Stomach (tissue), 19 donors: ENCODE results near the gene SSTR5. TPM values are rescaled to one million over a fixed set of nuclear protein-coding genes. Genes with fewer than 3 reads are reported as not detected.
"Not testable (repeated sequence)": the region's sequence is repeated elsewhere in the genome, so short reads cannot be mapped to it uniquely, and the experiment has no call there.

ENCODE experiments used
- DNase-seq, 2 donors: peaks; one replicate each; pipeline versions ENCODE4 v3.0.0 to v3.0.0-alpha.2; 2013 to 2019
- H3K27ac ChIP-seq, 5 donors: fragments of 200-600 bp in 4 of 5; sonication (generic) in 4 of 5; one replicate each; pipeline ENCODE4 v1.5.1; 2013 to 2019; ENCODE audit warnings: mild to moderate bottlenecking in 1 of 5, moderate library complexity in 1 of 5
- H3K27me3 ChIP-seq, 3 donors: fragments of 200-600 bp; sonication (generic); one replicate each; pipeline ENCODE4 v1.5.1; 2017 to 2019; ENCODE audit warnings: mixed run types in 1 of 3
- H3K36me3 ChIP-seq, 4 donors: fragments of 200-600 bp; sonication (generic); 1 replicate in 3 of 4; 2 replicates in 1 of 4; pipeline ENCODE4 v1.5.1; 2016 to 2019
- H3K4me1 ChIP-seq, 4 donors: fragments of 200-600 bp; sonication (generic); one replicate each; pipeline ENCODE4 v1.5.1; 2016 to 2019
- H3K4me3 ChIP-seq, 4 donors: fragments of 200-600 bp; sonication (generic) in 3 of 4; one replicate each; pipeline ENCODE4 v1.5.1; 2016 to 2019; ENCODE audit warnings: mild to moderate bottlenecking in 1 of 4
- H3K9me3 ChIP-seq, 4 donors: fragments of 200-600 bp; sonication (generic); one replicate each; pipeline ENCODE4 v1.5.1; 2016 to 2019
- CTCF ChIP-seq, 7 experiments: fragments of 450-650 bp in 4 of 7; fragments of 200-600 bp in 3 of 7; sonication (generic) in 3 of 7; IDR thresholded peaks; one replicate each; pipeline ENCODE4 v1.5.1; 2016 to 2019; ENCODE audit warnings: antibody characterized with exemption in 7 of 7, control low read depth in 2 of 7, mild to moderate bottlenecking in 1 of 7
- EP300 ChIP-seq: sonication (generic); formaldehyde crosslinking; IDR thresholded peaks from one replicate; pipeline ENCODE4 v1.6.1; 2017; ENCODE audit warnings: antibody characterized with exemption
- POLR2A ChIP-seq, 4 donors: fragments of 450-650 bp; IDR thresholded peaks; one replicate each; pipeline ENCODE4 v1.6.1; 2016; ENCODE audit warnings: antibody characterized with exemption in 4 of 4, control low read depth in 2 of 4, mild to moderate bottlenecking in 1 of 4, moderate library complexity in 1 of 4
- POLR2AphosphoS5 ChIP-seq, 3 donors: sonication (generic); formaldehyde crosslinking; IDR thresholded peaks; one replicate each; pipeline ENCODE4 v1.6.1; 2016; ENCODE audit warnings: antibody characterized with exemption in 3 of 3
- WGBS, 5 donors: extraction: QIAGEN DNeasy Blood & Tissue Kit in 3 of 5; methylation state at CpG; one replicate each; pipeline versions ENCODE4 v1.1.5 to v1.1.7; 2013 to 2018; 5-methylcytosine and 5-hydroxymethylcytosine counted together
- intact Hi-C: fragments of 100-400 bp; cut with DNase I; formaldehyde crosslinking; loops from one replicate; pipeline ENCODE4 v1.15.1; 2023; ENCODE audit warnings: low total_unique reads
- long read RNA-seq, 10 donors: transcript quantifications; one replicate each; lab custom pipeline, GENCODE V29; 2026
- polyA plus RNA-seq, 3 donors: library from polyadenylated mRNA; stranded (reverse); fragments of 200-250 nt; gene quantifications; one replicate each; pipeline ENCODE4 v1.2.3, GENCODE V29; 2013
- total RNA-seq, 5 donors: library from RNA; depleted of rRNA; stranded (reverse); fragments of >200 nt; gene quantifications; one replicate each; pipeline versions ENCODE4 v1.1.0 to v1.2.3, GENCODE V29; 2014 to 2016
- donor health status: healthy with polysubstance abuse.
- donor health status: Bipolar disorder and iron deficiency.
- donor health status: healthy.

Gene SSTR5
- total RNA-seq (not detected), polyA plus RNA-seq (under 1 TPM in 1 of 3 donors, not detected in 2; 0.13 TPM)
- long read RNA-seq, donor 1 = 0 reads
- long read RNA-seq, donor 2 = 0 reads
- long read RNA-seq, donor 3 = 0 reads
- long read RNA-seq, donor 4 = 0 reads
- long read RNA-seq, donor 5 = 0 reads
- long read RNA-seq, donor 6, partial matches to known transcripts = 0 of 1 reads
- long read RNA-seq, donor 6, other reads (novel, unspliced or antisense) = 0 of 1 reads
- long read RNA-seq, donor 7, partial matches to known transcripts = 0 of 3 reads
- long read RNA-seq, donor 7, other reads (novel, unspliced or antisense) = 0 of 3 reads
- long read RNA-seq, donor 8, partial matches to known transcripts = 0 of 1 reads
- long read RNA-seq, donor 8, other reads (novel, unspliced or antisense) = 0 of 1 reads
- long read RNA-seq, donor 9 = 0 reads
- long read RNA-seq, donor 10 = 0 reads

DNA sequence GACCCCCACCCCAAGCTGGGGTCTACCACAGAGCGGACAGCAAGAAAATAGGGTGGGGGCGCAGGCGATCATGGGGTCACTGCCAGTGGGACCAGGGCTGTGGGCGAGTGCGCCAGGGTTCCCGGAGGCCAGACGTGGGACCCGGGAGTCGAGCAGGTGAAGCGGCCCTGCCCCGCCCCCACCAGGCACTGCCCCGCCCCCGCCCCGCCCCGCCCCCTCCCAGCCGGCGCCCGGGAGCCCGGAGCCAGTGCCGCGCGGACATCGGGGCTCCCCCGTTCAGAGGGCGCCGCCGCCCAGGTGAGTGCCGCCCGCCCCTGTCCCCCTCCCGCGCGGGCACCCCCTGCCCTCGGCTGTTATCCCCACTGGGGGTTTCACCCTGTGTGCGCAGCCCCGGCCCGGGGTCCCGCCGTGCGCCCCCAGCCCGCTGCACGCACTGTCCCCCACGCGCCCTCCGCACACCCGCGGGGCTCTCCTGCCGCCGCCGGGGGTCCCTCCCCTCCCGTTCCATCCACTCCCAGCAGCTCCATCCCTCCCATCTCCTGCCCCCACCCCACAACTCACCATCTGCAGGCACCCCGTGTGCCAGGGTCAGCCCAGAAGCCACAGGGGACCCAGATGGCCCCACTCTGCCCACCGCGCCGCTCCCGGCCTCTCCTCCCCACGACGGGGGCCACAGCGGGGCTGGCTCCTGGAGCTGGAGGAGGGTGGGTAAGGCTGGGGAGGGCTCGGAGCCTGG lies at the start of gene SSTR5:
Gene SSTR5 (plus strand): TSS at position 222 of the 736 bp plus-strand sequence. CDS start 6,122 bp downstream, outside the sequence.
- Histone ChIP-seq H3K4me1 (peaks cover 0 to 39% (median 12%) of the 10 kb centered on the region in 4 donors), H3K4me3 (no peak within 1 kb of the TSS), H3K27me3 (peaks cover 44 to 100% (median 90%) of the 10 kb centered on the region in 3 donors), H3K9me3 (no peaks in the 10 kb centered on the region), H3K27ac (no peak within 1 kb of the TSS), H3K36me3 (no peaks in the 10 kb centered on the region)
- WGBS, 5 donors = 9 to 16% (median 14%) methylated on average over 19 to 59 of the region's 59 CpGs
- intact Hi-C loops = no loop called here
- no peak for DNase-seq
- TF ChIP-seq POLR2AphosphoS5 (IDR thresholded peaks at IDR 0.05) (no peak), POLR2A (IDR thresholded peaks at IDR 0.05) (no peak), CTCF (IDR thresholded peaks at IDR 0.05) (no peak), EP300 (no peak)

GRCh38 chr16:1024138-1024537 lies 48.4 kb upstream of the SSTR5 start:
- H3K27me3 ChIP-seq = peaks cover 4 to 79% (median 50%) of the 10 kb centered on the region in 3 donors
- H3K4me3 ChIP-seq = no peak overlapping the region
- no peak overlapping the region for H3K27ac ChIP-seq
- 52 to 78% (median 62%) methylated on average over 5 to 20 of the region's 20 CpGs for whole genome bisulfite sequencing, 5 donors
- DNase-seq = no peak
- no peaks in the 10 kb centered on the region for H3K9me3 ChIP-seq
- no peak for TF ChIP-seq POLR2A (IDR thresholded peaks at IDR 0.05)
- no peak for TF ChIP-seq EP300
- no peak for TF ChIP-seq CTCF (IDR thresholded peaks at IDR 0.05)
- no peak for TF ChIP-seq POLR2AphosphoS5 (IDR thresholded peaks at IDR 0.05)
- intact Hi-C loops = no loop called here
- no peaks in the 10 kb centered on the region for H3K36me3 ChIP-seq
- peaks cover 0 to 9% (median 4%) of the 10 kb centered on the region in 4 donors for H3K4me1 ChIP-seq

GRCh38 chr16:1025183-1025809 lies 47.3 kb upstream of the SSTR5 start:
- H3K36me3 ChIP-seq, intact Hi-C loops, H3K27ac ChIP-seq, H3K4me1 ChIP-seq, H3K4me3 ChIP-seq, H3K9me3 ChIP-seq: not testable (repeated sequence)
- WGBS, 5 donors = 53 to 72% (median 69%) methylated on average over 19 to 24 of the region's 24 CpGs
- DNase-seq = peak in 1 of 2 donors; percentile 75
- H3K27me3 ChIP-seq = peaks cover 4 to 79% (median 45%) of the 10 kb centered on the region in 3 donors

DNA sequence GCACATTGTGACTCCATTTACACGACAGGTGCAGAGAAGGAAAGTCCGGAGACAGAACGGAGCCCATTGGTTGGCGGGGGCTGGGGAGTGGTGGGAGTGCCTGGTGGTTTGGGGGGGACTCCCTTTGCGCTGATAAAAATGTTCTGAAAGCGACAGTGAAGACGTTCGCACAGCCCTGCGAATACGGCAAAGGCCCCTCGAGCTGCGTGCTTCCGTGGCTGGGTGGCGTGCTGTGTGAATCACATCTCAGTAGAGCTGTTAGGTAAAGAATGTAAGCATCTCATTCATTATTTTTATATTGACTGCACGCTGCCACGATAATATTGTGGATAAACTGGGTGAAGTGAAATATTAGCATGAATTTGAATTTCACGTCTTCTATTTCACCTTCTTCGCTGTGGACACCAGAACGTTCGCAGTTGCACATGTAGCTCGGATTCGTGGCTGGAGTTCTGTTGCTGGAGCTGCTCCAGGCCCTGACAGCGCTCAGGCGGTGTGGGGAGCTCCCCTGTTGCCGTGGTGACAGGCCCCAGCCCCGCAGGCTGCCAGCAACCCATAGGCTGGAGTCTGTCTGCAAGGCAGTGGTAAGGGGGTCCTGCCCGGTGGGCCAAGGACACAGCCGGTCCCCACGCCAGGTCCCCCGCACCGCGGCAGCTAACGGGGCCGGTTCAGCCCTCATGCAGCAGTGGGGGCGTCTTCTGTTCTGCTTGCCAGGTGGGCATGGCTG lies 46.3 kb upstream of the SSTR5 start:
- intact Hi-C loops = no loop called here
- no peaks in the 10 kb centered on the region for H3K36me3 ChIP-seq
- no peak overlapping the region for H3K27ac ChIP-seq
- DNase-seq = peak in 1 of 2 donors; percentile 82
- H3K4me1 ChIP-seq = peaks cover 0 to 5% (median 0%) of the 10 kb centered on the region in 4 donors
- peaks cover 4 to 79% (median 44%) of the 10 kb centered on the region in 3 donors for H3K27me3 ChIP-seq
- TF ChIP-seq EP300 (no peak), CTCF (IDR thresholded peaks at IDR 0.05) (no peak), POLR2AphosphoS5 (IDR thresholded peaks at IDR 0.05) (no peak), POLR2A (IDR thresholded peaks at IDR 0.05) (no peak)
- WGBS, 5 donors = 68 to 78% (median 74%) methylated on average over 32 to 35 of the region's 35 CpGs
- no peak overlapping the region for H3K4me3 ChIP-seq
- H3K9me3 ChIP-seq = no peaks in the 10 kb centered on the region
